Activated CD8-positive, alpha-beta T cell treated with anti-CD3 and anti-CD28 coated beads for 36 hours (primary cell): ENCODE results near the gene MAP3K19. TPM values are rescaled to one million over a fixed set of nuclear protein-coding genes. Genes with fewer than 3 reads are reported as not detected.

Experiments used
- ATAC-seq: fragments of 200-7000 bp; cut with Tn5 transposase; one replicate; pipeline ENCODE4 v1.10.0; 2021; ENCODE audit warnings: mild to moderate bottlenecking, moderate library complexity
- CTCF ChIA-PET: fragments of 350-600 bp; sonication (Branson Sonifier 250); formaldehyde crosslinking; loops from one replicate; lab custom pipeline; 2021; ENCODE audit warnings: antibody characterized with exemption; lab: Charles Lee
- POLR2A ChIA-PET: fragments of 350-600 bp; sonication (Branson Sonifier 250); formaldehyde crosslinking; loops from one replicate; lab custom pipeline; 2021; ENCODE audit warnings: antibody characterized with exemption; lab: Charles Lee
- DNase-seq: peaks from one replicate; pipeline ENCODE4 v3.0.0-alpha.2; 2020
- H3K27ac Mint-ChIP-seq: one replicate; pipeline ENCODE4 v1.8.0; 2021; ENCODE audit warnings: mild to moderate bottlenecking, mixed read lengths
- H3K27me3 Mint-ChIP-seq: one replicate; pipeline ENCODE4 v1.8.0; 2021; ENCODE audit warnings: mixed read lengths
- H3K36me3 Mint-ChIP-seq: one replicate; pipeline ENCODE4 v1.8.0; 2021; ENCODE audit warnings: low read depth, mixed read lengths
- H3K4me1 Mint-ChIP-seq: one replicate; pipeline ENCODE4 v1.8.0; 2021; ENCODE audit warnings: low read depth, mixed read lengths
- H3K4me3 Mint-ChIP-seq: one replicate; pipeline ENCODE4 v1.8.0; 2021; ENCODE audit warnings: mild to moderate bottlenecking, moderate library complexity, mixed read lengths
- H3K9me3 Mint-ChIP-seq: one replicate; pipeline ENCODE4 v1.8.0; 2021; ENCODE audit warnings: mixed read lengths
- CTCF ChIP-seq: fragments of 200-600 bp; IDR thresholded peaks from one replicate; pipeline ENCODE4 v1.8.0; 2022; ENCODE audit warnings: antibody characterized with exemption, mild to moderate bottlenecking
- intact Hi-C: fragments of 100-400 bp; cut with micrococcal nuclease; formaldehyde crosslinking; loops from one replicate; pipeline ENCODE4 v1.10.0; 2022
- total RNA-seq, 2 experiments: library from RNA; stranded (reverse); gene quantifications; one replicate each; pipeline ENCODE4 v1.2.3, GENCODE V29; 2021

The MAP3K19 gene
- total RNA-seq, 2 experiments from 2014 or later: not detected

- Mint-ChIP-seq H3K9me3 (peaks cover 5% of the 10 kb centered on the region), H3K4me1 (peaks cover 9% of the 10 kb centered on the region), H3K27ac (no peak overlapping the region), H3K27me3 (no peaks in the 10 kb centered on the region), H3K36me3 (peaks cover 36% of the 10 kb centered on the region), H3K4me3 (no peak overlapping the region)
- DNase-seq: no peak
- POLR2A ChIA-PET: no interaction called here
- CTCF ChIA-PET: no interaction called here
- TF ChIP-seq CTCF: no peak
- intact Hi-C loops: no loop called here
- ATAC-seq: no peak
These were observed 31.2 kb upstream of the MAP3K19 start for GRCh38 chr2:135078417-135078816.

- TF ChIP-seq CTCF: no peak
- H3K4me1 Mint-ChIP-seq: peaks cover 13% of the 10 kb centered on the region
- DNase-seq: no peak
- intact Hi-C loops: no loop called here
- H3K27me3 Mint-ChIP-seq: no peaks in the 10 kb centered on the region
- H3K4me3 Mint-ChIP-seq: no peak overlapping the region
- ATAC-seq: no peak
- ChIA-PET POLR2A (no interaction called here), CTCF (no interaction called here)
- H3K27ac Mint-ChIP-seq: no peak overlapping the region
- H3K36me3 Mint-ChIP-seq: peaks cover 43% of the 10 kb centered on the region
- H3K9me3 Mint-ChIP-seq: peaks cover 17% of the 10 kb centered on the region
These were observed 29.3 kb upstream of the MAP3K19 start for GRCh38 chr2:135076556-135076955.

- ATAC-seq: no peak
- H3K9me3 Mint-ChIP-seq: peaks cover 24% of the 10 kb centered on the region
- ChIA-PET POLR2A (no interaction called here), CTCF (no interaction called here)
- intact Hi-C loops: no loop called here
- H3K27ac Mint-ChIP-seq: no peak overlapping the region
- no peaks in the 10 kb centered on the region for H3K27me3 Mint-ChIP-seq
- no peak for TF ChIP-seq CTCF
- H3K4me3 Mint-ChIP-seq: no peak overlapping the region
- no peak for DNase-seq
- H3K36me3 Mint-ChIP-seq: peaks cover 54% of the 10 kb centered on the region
- peaks cover 20% of the 10 kb centered on the region for H3K4me1 Mint-ChIP-seq
These were observed 27.0 kb upstream of the MAP3K19 start for GRCh38 chr2:135074216-135074615.

GRCh38 chr2:135072125-135072997 lies 25.1 kb upstream of the MAP3K19 start:
- intact Hi-C loops: no loop called here
- H3K36me3 Mint-ChIP-seq: peaks cover 56% of the 10 kb centered on the region

More at GRCh38 chr2:135072125-135072997, 25.1 kb upstream of the MAP3K19 start:
- H3K4me1 Mint-ChIP-seq: peaks cover 27% of the 10 kb centered on the region
- H3K27ac Mint-ChIP-seq: no peak overlapping the region
- no peak overlapping the region for H3K4me3 Mint-ChIP-seq
- DNase-seq: no peak
- H3K27me3 Mint-ChIP-seq: no peaks in the 10 kb centered on the region
- TF ChIP-seq CTCF: no peak
- ChIA-PET POLR2A (no interaction called here), CTCF (no interaction called here)
- H3K9me3 Mint-ChIP-seq: peaks cover 22% of the 10 kb centered on the region
- ATAC-seq: no peak
